Activated CD8-positive, alpha-beta T cell treated with anti-CD3 and anti-CD28 coated beads for 36 hours (primary cell): ENCODE data around the gene TMEM178B. TPM values are rescaled to one million over a fixed set of nuclear protein-coding genes. Genes with fewer than 3 reads are reported as not detected.

Source experiments
- ATAC-seq: fragments of 200-7000 bp; cut with Tn5 transposase; one replicate; pipeline ENCODE4 v1.10.0; 2021; ENCODE audit warnings: mild to moderate bottlenecking, moderate library complexity
- CTCF ChIA-PET: fragments of 350-600 bp; sonication (Branson Sonifier 250); formaldehyde crosslinking; loops from one replicate; lab custom pipeline; 2021; ENCODE audit warnings: antibody characterized with exemption; lab: Charles Lee
- POLR2A ChIA-PET: fragments of 350-600 bp; sonication (Branson Sonifier 250); formaldehyde crosslinking; loops from one replicate; lab custom pipeline; 2021; ENCODE audit warnings: antibody characterized with exemption; lab: Charles Lee
- DNase-seq: peaks from one replicate; pipeline ENCODE4 v3.0.0-alpha.2; 2020
- H3K27ac Mint-ChIP-seq: one replicate; pipeline ENCODE4 v1.8.0; 2021; ENCODE audit warnings: mild to moderate bottlenecking, mixed read lengths
- H3K27me3 Mint-ChIP-seq: one replicate; pipeline ENCODE4 v1.8.0; 2021; ENCODE audit warnings: mixed read lengths
- H3K36me3 Mint-ChIP-seq: one replicate; pipeline ENCODE4 v1.8.0; 2021; ENCODE audit warnings: low read depth, mixed read lengths
- H3K4me1 Mint-ChIP-seq: one replicate; pipeline ENCODE4 v1.8.0; 2021; ENCODE audit warnings: low read depth, mixed read lengths
- H3K4me3 Mint-ChIP-seq: one replicate; pipeline ENCODE4 v1.8.0; 2021; ENCODE audit warnings: mild to moderate bottlenecking, moderate library complexity, mixed read lengths
- H3K9me3 Mint-ChIP-seq: one replicate; pipeline ENCODE4 v1.8.0; 2021; ENCODE audit warnings: mixed read lengths
- intact Hi-C: fragments of 100-400 bp; cut with micrococcal nuclease; formaldehyde crosslinking; loops from one replicate; pipeline ENCODE4 v1.10.0; 2022
- total RNA-seq, 2 experiments: library from RNA; stranded (reverse); gene quantifications; one replicate each; pipeline ENCODE4 v1.2.3, GENCODE V29; 2021
- TF ChIP-seq, protein P1 (sequence below): fragments of 200-600 bp; IDR thresholded peaks from one replicate; pipeline ENCODE4 v1.8.0; 2022; ENCODE audit warnings: antibody characterized with exemption, mild to moderate bottlenecking

The TMEM178B gene
- total RNA-seq, 2 experiments from 2014 or later: 0.34 to 1.1 TPM

DNA sequence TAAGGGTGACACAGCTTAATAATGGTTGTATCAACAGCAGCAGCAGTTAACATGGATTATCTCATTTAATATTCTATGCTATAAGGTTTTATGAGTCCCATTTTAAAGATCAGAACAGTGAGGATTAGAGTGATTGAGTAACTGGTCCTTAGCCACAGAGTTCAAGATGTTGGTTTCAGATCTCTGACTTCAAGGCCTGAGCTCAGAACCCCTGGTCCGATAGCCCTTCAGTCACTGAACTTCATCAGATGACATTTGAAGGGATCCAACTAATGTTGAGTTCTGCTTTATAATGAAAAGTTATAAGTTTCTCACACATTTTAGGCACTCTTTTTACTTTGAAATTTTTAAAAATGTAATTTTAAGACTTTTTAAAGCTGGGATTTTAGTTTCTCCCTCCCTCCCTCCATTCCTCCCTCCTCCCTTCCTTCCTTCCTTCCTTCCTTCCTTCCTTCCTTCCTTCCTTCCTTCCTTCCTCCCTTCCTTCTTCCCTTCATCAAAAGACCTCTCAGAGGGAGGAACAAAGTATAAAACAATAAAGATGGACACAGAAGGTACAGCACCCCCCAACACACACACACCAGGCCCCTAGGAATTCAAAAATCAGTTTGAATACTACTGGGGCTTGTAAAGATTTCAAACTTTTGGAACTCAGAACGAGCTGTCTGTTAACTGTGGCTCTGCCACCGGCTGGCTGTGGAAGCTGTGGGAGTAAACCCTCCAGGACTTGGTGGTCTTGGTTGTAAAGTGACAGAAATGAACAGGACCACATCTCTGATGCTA is 270.5 kb downstream of the TMEM178B start:
- Mint-ChIP-seq H3K36me3 (no peaks in the 10 kb centered on the region), H3K4me3 (no peak overlapping the region), H3K4me1 (no peaks in the 10 kb centered on the region), H3K9me3 (no peaks in the 10 kb centered on the region), H3K27ac (no peak overlapping the region), H3K27me3 (peaks cover 18% of the 10 kb centered on the region)
- intact Hi-C loops: no loop called here
- TF ChIP-seq, protein P1, sequence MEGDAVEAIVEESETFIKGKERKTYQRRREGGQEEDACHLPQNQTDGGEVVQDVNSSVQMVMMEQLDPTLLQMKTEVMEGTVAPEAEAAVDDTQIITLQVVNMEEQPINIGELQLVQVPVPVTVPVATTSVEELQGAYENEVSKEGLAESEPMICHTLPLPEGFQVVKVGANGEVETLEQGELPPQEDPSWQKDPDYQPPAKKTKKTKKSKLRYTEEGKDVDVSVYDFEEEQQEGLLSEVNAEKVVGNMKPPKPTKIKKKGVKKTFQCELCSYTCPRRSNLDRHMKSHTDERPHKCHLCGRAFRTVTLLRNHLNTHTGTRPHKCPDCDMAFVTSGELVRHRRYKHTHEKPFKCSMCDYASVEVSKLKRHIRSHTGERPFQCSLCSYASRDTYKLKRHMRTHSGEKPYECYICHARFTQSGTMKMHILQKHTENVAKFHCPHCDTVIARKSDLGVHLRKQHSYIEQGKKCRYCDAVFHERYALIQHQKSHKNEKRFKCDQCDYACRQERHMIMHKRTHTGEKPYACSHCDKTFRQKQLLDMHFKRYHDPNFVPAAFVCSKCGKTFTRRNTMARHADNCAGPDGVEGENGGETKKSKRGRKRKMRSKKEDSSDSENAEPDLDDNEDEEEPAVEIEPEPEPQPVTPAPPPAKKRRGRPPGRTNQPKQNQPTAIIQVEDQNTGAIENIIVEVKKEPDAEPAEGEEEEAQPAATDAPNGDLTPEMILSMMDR: no peak
- ChIA-PET POLR2A (no interaction called here), CTCF (no interaction called here)
- no peak for ATAC-seq
- no peak for DNase-seq

DNA sequence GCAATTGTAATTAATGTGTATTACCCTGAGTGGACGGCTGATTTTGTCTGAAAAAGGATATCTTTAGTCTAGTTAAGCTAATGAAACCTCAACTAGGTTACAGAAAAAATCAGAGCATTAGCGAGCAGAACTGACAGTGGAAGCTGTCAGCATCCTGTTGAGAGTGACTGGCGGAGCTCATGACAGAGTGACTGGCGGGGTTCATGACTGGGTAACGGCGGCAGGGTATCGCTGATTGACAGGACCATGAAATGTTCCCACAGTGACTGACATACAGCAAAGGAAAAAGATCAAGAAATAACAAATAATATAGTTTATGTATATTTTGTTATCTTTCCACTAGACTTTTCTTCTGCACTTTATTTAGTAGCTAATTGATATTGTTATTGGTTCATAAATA is 274.9 kb downstream of the TMEM178B start:
- peaks cover 19% of the 10 kb centered on the region for H3K27me3 Mint-ChIP-seq

DNA sequence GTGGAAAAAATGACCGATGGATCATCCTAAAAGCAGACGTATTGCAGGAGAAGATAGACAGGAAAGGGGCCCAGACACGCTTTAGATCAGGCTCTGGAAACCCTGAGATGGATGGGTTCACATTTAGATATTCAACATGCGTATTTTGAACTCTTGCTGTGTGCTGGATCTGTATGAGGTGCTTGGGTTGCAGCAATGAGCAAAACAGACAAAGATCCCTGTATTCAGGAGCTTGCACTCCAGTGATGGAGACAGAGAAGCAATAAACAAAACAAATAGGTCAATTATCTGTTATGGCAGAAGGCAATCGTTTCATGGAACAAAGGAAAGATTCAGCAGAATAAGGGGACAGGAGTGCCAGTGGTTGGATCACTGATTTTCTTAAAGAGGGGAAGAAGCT is 275.5 kb downstream of the TMEM178B start:
- intact Hi-C loops: no loop called here
- Mint-ChIP-seq H3K27me3 (peaks cover 19% of the 10 kb centered on the region), H3K9me3 (no peaks in the 10 kb centered on the region), H3K36me3 (no peaks in the 10 kb centered on the region), H3K4me3 (no peak overlapping the region), H3K4me1 (peaks cover under 1% of the 10 kb centered on the region), H3K27ac (no peak overlapping the region)
- TF ChIP-seq, protein P1: no peak
- POLR2A ChIA-PET: no interaction called here
- CTCF ChIA-PET: no interaction called here
- DNase-seq (no peak), ATAC-seq (no peak)

More for the DNA sequence above, 274.9 kb downstream of the TMEM178B start:
- Mint-ChIP-seq H3K36me3 (no peaks in the 10 kb centered on the region), H3K4me3 (no peak overlapping the region), H3K4me1 (no peaks in the 10 kb centered on the region), H3K27ac (no peak overlapping the region), H3K9me3 (no peaks in the 10 kb centered on the region)
- ATAC-seq (no peak), DNase-seq (no peak)
- ChIA-PET CTCF (no interaction called here), POLR2A (no interaction called here)
- intact Hi-C loops: no loop called here
- TF ChIP-seq, protein P1: no peak

DNA sequence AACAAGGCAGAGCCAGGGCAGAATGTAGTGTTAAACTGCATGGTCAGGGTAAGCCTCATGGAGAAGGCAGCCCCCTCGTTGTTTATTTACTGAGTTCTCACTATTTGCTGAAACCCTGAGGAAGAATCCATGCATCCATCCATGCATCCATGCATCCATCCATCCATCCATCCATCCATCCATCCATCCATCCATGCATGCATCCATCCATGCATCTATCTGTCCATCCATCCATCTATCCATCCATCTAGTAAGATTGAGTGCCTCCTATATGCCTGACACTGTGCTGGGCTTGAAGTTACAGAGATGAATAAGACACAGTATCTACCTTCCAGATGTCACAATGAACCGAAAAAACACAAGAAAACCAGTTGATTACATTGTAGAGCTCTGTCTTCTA is 275.9 kb downstream of the TMEM178B start:
- TF ChIP-seq, protein P1: no peak
- intact Hi-C loops: no loop called here
- no peak overlapping the region for H3K4me3 Mint-ChIP-seq
- no peak overlapping the region for H3K27ac Mint-ChIP-seq
- ATAC-seq (no peak), DNase-seq (no peak)
- ChIA-PET CTCF (no interaction called here), POLR2A (no interaction called here)
- no peaks in the 10 kb centered on the region for H3K9me3 Mint-ChIP-seq
- peaks cover 19% of the 10 kb centered on the region for H3K27me3 Mint-ChIP-seq
- H3K4me1 Mint-ChIP-seq: peaks cover 5% of the 10 kb centered on the region
- H3K36me3 Mint-ChIP-seq: no peaks in the 10 kb centered on the region

DNA sequence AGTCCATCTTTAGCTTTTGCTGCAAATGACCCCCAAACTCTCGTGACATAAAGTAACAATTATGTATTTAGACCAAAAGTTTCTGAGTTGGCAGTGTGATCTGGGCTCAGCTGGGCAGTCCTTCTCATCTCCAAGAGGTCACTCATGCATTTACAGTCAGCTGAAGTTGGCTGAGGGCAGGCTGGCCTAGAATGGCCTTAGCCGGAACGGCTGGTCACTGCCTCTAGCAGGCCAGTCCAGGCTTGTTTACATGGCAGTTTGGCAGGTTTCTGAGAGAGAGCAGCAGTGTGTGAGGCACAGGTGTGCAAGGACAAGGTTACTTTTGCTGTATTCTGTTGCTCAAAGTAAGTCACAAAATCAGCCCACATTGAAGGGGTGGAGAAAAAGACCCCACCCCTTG is 277.3 kb downstream of the TMEM178B start:
- ATAC-seq: no peak
- Mint-ChIP-seq H3K9me3 (no peaks in the 10 kb centered on the region), H3K27me3 (peaks cover 17% of the 10 kb centered on the region), H3K4me3 (no peak overlapping the region), H3K4me1 (peaks cover 5% of the 10 kb centered on the region), H3K27ac (no peak overlapping the region), H3K36me3 (no peaks in the 10 kb centered on the region)
- no peak for DNase-seq
- TF ChIP-seq, protein P1: no peak
- ChIA-PET POLR2A (no interaction called here), CTCF (no interaction called here)
- intact Hi-C loops: no loop called here
